Karpas-422 (cell line): ENCODE data around the gene LIPC. TPM values are rescaled to one million over a fixed set of nuclear protein-coding genes. Genes with fewer than 3 reads are reported as not detected.

ENCODE experiments used
- DNase-seq: peaks from one replicate; pipeline ENCODE4 v3.0.0-alpha.2; 2015
- H2AFZ ChIP-seq: fragments of 200-600 bp; sonication (generic); 2 replicates; pipeline ENCODE4 v1.6.1; 2014; ENCODE audit warnings: antibody characterized with exemption, low read length, mixed read lengths
- H3K27ac ChIP-seq: fragments of 200-600 bp; sonication (generic); 2 replicates; pipeline ENCODE4 v1.5.1; 2014; ENCODE audit warnings: mild to moderate bottlenecking, low read length, moderate library complexity
- H3K27me3 ChIP-seq: fragments of 200-600 bp; sonication (generic); 2 replicates; pipeline ENCODE4 v1.6.1; 2014; ENCODE audit warnings: low read length, mixed read lengths
- H3K36me3 ChIP-seq: fragments of 200-600 bp; sonication (generic); 2 replicates; pipeline ENCODE4 v1.6.1; 2014; ENCODE audit warnings: low read length, mixed read lengths; ENCODE audit not compliant: insufficient read depth
- H3K4me1 ChIP-seq: fragments of 200-600 bp; sonication (generic); 2 replicates; pipeline ENCODE4 v1.6.1; 2014; ENCODE audit warnings: mild to moderate bottlenecking, low read length, mixed read lengths
- H3K4me2 ChIP-seq: fragments of 200-600 bp; sonication (generic); 2 replicates; pipeline ENCODE4 v1.6.1; 2014; ENCODE audit warnings: low read length, low read depth, mild to moderate bottlenecking; ENCODE audit not compliant: poor library complexity, severe bottlenecking
- H3K4me3 ChIP-seq: fragments of 200-600 bp; sonication (generic); 2 replicates; pipeline ENCODE4 v1.5.1; 2014; ENCODE audit warnings: mild to moderate bottlenecking, antibody characterized with exemption, low read length, mixed read lengths
- H3K79me2 ChIP-seq: fragments of 200-600 bp; sonication (generic); 2 replicates; pipeline ENCODE4 v1.6.1; 2014; ENCODE audit warnings: mild to moderate bottlenecking, low read length, mixed read lengths
- H3K9ac ChIP-seq: fragments of 200-600 bp; sonication (generic); 2 replicates; pipeline ENCODE4 v1.6.0; 2014; ENCODE audit warnings: low read length
- H3K9me2 ChIP-seq: fragments of 200-600 bp; sonication (generic), shearing (Covaris generic); replicated peaks from 2 replicates; pipeline ENCODE4 v1.6.0; 2014; ENCODE audit warnings: mild to moderate bottlenecking, low read length, moderate library complexity; ENCODE audit not compliant: insufficient read depth
- H3K9me3 ChIP-seq: fragments of 300-700, 200-600 bp; sonication (generic); 2 replicates; pipeline ENCODE4 v1.6.1; 2014; ENCODE audit warnings: low read length, mixed read lengths
- H4K20me1 ChIP-seq: fragments of 200-600 bp; sonication (generic); 2 replicates; pipeline ENCODE4 v1.6.1; 2014; ENCODE audit warnings: mild to moderate bottlenecking, antibody characterized with exemption, low read length, low read depth; ENCODE audit not compliant: insufficient read depth
- total RNA-seq: library from RNA; depleted of rRNA; stranded (reverse); fragments of >200 nt; shearing (Covaris generic); gene quantifications from 2 replicates; pipeline ENCODE4 v1.2.3, GENCODE V29; 2014; ENCODE audit warnings: low replicate concordance

Gene LIPC
- total RNA-seq, 1 experiment from 2014 or later = not detected

DNA sequence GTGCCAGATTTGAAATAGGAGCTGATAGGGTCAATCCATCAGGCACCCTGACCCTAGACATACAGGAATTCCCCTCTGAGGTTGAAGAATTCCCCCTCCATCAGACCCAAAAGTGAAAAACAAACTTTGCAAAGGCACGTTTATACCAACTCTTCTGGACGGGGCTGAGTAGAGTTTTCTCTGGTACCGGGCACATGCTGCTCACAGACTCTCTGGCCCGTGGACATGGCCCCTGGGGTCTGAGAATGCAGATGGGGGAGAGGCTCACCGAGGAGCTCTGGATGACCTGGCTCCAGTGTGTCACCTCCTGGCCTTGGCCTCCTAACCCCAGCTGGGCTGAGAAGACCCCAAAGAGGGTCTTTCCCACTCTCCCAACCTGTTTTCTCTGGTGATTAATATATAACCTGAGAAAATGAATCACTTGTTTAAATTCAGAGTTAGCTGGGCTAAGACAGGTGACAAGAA is 11.2 kb upstream of the LIPC start:
- H4K20me1 ChIP-seq = no peaks in the 10 kb centered on the region
- no peak overlapping the region for H2AFZ ChIP-seq
- no peaks in the 10 kb centered on the region for H3K9me2 ChIP-seq
- no peaks in the 10 kb centered on the region for H3K79me2 ChIP-seq
- no peak overlapping the region for H3K27ac ChIP-seq
- H3K9ac ChIP-seq = no peak overlapping the region
- H3K4me1 ChIP-seq = no peaks in the 10 kb centered on the region
- H3K4me3 ChIP-seq = no peak overlapping the region
- no peaks in the 10 kb centered on the region for H3K36me3 ChIP-seq
- no peak for DNase-seq
- no peaks in the 10 kb centered on the region for H3K9me3 ChIP-seq
- no peaks in the 10 kb centered on the region for H3K27me3 ChIP-seq
- no peak overlapping the region for H3K4me2 ChIP-seq

DNA sequence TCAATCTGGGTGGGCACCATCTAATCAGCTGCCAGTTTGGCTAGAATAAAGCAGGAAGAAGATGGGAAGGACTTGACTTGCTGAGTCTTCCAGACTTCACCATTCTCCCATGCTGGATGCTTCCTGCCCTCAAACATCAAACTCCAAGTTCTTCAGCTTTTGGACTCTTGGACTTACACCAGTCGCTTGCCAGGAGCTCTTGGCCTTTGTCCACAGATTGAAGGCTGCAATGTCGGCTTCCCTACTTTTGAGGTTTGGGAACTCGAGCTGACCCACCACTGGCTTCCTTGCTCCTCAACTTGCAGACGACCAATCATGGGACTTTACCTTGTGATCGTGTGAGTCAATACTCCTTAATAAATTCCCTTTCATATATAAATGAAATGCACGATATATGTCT is 8.6 kb upstream of the LIPC start:
- H3K36me3 ChIP-seq = no peaks in the 10 kb centered on the region
- H3K9me2 ChIP-seq = no peaks in the 10 kb centered on the region
- H3K4me1 ChIP-seq = no peaks in the 10 kb centered on the region
- no peaks in the 10 kb centered on the region for H3K9me3 ChIP-seq
- no peak overlapping the region for H3K4me2 ChIP-seq
- no peaks in the 10 kb centered on the region for H4K20me1 ChIP-seq
- H3K4me3 ChIP-seq = no peak overlapping the region
- no peaks in the 10 kb centered on the region for H3K79me2 ChIP-seq
- no peak for DNase-seq
- no peak overlapping the region for H3K9ac ChIP-seq
- H3K27me3 ChIP-seq = no peaks in the 10 kb centered on the region
- no peak overlapping the region for H3K27ac ChIP-seq
- no peak overlapping the region for H2AFZ ChIP-seq

DNA sequence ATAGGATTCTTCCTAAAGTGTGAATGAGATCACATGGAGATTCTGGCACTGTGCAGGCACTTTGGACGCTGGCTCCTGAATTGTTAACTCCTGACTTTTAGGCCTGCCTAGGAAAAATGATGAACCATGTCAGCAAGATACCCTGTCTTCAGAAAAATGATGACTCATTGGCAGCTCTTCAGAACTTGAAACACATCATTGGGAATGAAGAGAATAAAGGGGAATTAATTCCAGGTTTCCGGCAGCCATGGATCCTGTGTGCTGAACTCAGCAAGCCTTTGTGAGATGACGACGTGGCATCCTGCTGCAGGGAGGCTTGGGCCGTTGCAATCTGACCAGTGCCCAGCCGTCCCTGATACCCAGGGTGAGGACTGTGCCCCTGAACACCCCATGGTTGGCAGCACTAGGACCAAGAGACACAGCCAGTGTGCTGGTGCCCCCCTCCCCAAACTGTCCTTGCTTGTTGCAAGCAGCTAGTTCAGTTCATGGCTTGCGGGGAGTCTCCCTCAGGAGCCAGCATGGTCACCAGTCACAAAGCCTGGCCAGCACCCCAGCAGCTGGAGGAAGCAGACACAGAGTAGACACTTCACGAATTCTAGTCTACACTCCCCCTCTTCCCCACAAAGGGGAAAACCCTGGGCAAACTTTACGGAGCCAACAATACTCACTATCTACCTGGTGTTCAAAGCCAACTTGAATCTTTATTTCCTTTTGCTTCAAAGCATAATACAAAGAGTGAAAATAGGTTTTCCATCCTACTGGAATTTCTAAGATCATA is 7.8 kb upstream of the LIPC start:
- Histone ChIP-seq H3K27me3 (no peaks in the 10 kb centered on the region), H3K79me2 (no peaks in the 10 kb centered on the region), H3K9ac (no peak overlapping the region), H3K36me3 (no peaks in the 10 kb centered on the region), H3K4me2 (no peak overlapping the region), H3K9me2 (no peaks in the 10 kb centered on the region), H3K4me1 (no peaks in the 10 kb centered on the region), H3K4me3 (no peak overlapping the region), H3K9me3 (no peaks in the 10 kb centered on the region), H2AFZ (no peak overlapping the region), H4K20me1 (no peaks in the 10 kb centered on the region), H3K27ac (no peak overlapping the region)
- DNase-seq = no peak

DNA sequence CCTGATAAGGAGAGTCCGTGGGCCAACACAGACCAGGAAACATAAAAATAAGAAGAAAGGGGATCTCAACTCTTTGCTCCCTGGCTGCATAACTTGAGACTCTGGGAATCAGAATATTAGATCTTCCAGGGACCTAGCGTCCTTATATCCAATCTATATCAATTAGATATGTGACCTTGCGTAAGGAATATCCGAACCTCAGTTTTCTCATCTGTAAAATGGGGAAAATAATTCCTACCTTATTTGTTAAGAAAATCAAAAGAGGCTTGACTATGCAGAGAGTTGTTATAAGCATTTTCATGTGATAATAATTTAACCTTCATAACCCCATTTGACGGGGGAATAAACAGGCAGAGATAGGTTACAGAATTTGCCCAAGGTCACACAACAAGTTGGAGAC is 7.1 kb upstream of the LIPC start:
- Histone ChIP-seq H4K20me1 (no peaks in the 10 kb centered on the region), H3K36me3 (no peaks in the 10 kb centered on the region), H3K9me3 (no peaks in the 10 kb centered on the region), H2AFZ (no peak overlapping the region), H3K9ac (no peak overlapping the region), H3K4me2 (no peak overlapping the region), H3K4me3 (no peak overlapping the region), H3K4me1 (no peaks in the 10 kb centered on the region), H3K27ac (no peak overlapping the region), H3K27me3 (no peaks in the 10 kb centered on the region), H3K9me2 (no peaks in the 10 kb centered on the region), H3K79me2 (no peaks in the 10 kb centered on the region)
- DNase-seq = no peak

DNA sequence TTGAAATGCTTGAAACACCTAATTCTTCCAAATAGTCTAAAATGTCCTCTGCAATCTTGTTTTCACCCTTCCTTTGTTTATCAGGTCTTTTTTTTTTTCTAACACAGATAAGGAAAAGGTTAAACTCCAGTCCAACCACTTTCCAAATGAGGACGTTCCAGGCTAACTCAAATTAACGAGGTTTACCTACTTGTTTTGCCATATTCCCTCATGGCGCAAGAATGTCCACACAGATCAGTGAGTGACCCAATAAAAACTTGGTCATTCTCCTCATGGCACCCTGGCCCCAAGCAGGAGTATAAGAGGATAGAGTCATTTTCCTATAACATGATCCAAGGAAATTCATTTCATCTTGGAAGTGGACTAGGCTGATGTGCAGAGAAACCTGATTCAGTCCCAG is 6.6 kb upstream of the LIPC start:
- H3K4me1 ChIP-seq = no peaks in the 10 kb centered on the region
- no peaks in the 10 kb centered on the region for H3K36me3 ChIP-seq
- H3K27ac ChIP-seq = no peak overlapping the region
- no peak overlapping the region for H3K4me2 ChIP-seq
- H2AFZ ChIP-seq = no peak overlapping the region
- H3K79me2 ChIP-seq = no peaks in the 10 kb centered on the region
- H3K27me3 ChIP-seq = no peaks in the 10 kb centered on the region
- no peak overlapping the region for H3K9ac ChIP-seq
- no peaks in the 10 kb centered on the region for H3K9me3 ChIP-seq
- H3K4me3 ChIP-seq = no peak overlapping the region
- no peak for DNase-seq
- H3K9me2 ChIP-seq = no peaks in the 10 kb centered on the region
- no peaks in the 10 kb centered on the region for H4K20me1 ChIP-seq

DNA sequence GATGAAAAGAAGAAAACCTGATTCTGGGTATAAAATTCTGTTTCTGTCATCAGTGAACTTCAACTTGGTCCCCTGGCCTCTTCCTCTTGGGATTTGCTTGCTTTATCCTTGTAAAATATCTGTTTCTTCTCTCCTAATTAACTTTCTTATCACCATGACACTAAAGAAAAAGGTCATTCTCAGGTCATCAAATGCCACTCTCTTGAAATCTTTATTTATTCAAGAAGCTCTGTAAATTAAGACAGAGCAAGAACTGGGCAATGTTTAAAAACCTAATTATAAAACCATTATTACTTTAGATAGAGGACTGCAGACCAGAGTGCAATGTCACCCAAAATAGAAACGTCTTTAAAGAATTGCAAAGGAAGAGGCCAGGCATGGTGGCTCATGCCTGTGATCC is 6.0 kb upstream of the LIPC start:
- H3K27ac ChIP-seq = no peak overlapping the region
- no peaks in the 10 kb centered on the region for H3K79me2 ChIP-seq
- H4K20me1 ChIP-seq = no peaks in the 10 kb centered on the region
- H3K4me1 ChIP-seq = no peaks in the 10 kb centered on the region
- no peaks in the 10 kb centered on the region for H3K9me3 ChIP-seq
- no peak for DNase-seq
- H2AFZ ChIP-seq = no peak overlapping the region
- H3K9me2 ChIP-seq = no peaks in the 10 kb centered on the region
- no peaks in the 10 kb centered on the region for H3K27me3 ChIP-seq
- no peak overlapping the region for H3K9ac ChIP-seq
- no peak overlapping the region for H3K4me3 ChIP-seq
- no peaks in the 10 kb centered on the region for H3K36me3 ChIP-seq
- H3K4me2 ChIP-seq = no peak overlapping the region

DNA sequence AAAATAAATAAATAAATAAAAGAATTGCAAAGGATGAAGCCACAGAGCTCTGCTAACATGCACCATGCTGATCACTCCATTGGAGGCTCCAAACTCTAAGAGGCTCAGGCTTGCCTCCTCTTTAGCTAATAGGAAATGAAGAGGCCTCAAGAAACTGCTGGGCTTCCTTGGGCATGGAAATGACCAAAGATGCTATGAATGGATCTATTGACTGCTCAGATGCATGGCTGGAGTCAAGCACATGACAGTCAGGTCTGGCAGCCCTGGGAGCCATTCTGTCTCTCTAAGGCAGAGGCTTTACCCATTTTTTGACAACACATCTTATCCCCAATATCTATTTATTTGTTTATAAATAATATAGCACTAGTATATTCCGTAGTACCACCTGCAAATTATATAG is 5.3 kb upstream of the LIPC start:
- Histone ChIP-seq H3K4me2 (no peak overlapping the region), H3K36me3 (no peaks in the 10 kb centered on the region), H3K4me1 (no peaks in the 10 kb centered on the region), H3K9ac (no peak overlapping the region), H3K27ac (no peak overlapping the region), H3K4me3 (no peak overlapping the region), H3K27me3 (no peaks in the 10 kb centered on the region), H4K20me1 (no peaks in the 10 kb centered on the region), H3K9me3 (no peaks in the 10 kb centered on the region), H3K79me2 (no peaks in the 10 kb centered on the region), H3K9me2 (no peaks in the 10 kb centered on the region), H2AFZ (no peak overlapping the region)
- DNase-seq = no peak

DNA sequence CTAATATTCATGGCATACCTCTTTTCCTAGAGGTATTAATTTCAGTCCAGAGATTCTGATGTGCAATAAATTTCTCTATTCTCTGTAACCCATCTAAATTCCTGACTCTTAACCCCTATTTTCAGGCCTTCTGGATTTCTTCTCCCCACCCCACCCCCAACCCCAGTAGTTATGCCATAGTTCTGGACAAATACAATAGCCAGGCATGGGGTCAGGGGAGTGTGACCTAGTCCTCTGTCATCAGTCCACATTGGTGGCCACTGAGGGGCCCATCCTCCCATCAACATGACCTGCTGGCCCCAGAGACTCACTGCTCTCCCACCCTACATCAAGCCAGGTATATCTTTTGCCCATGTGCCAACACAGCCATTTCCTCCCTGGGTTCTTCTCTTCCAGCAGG is 3.8 kb upstream of the LIPC start:
- Histone ChIP-seq H4K20me1 (no peaks in the 10 kb centered on the region), H3K9me3 (no peaks in the 10 kb centered on the region), H3K79me2 (no peaks in the 10 kb centered on the region), H2AFZ (no peak overlapping the region), H3K27me3 (no peaks in the 10 kb centered on the region), H3K4me1 (no peaks in the 10 kb centered on the region), H3K4me3 (no peak overlapping the region), H3K9me2 (no peaks in the 10 kb centered on the region), H3K4me2 (no peak overlapping the region), H3K36me3 (no peaks in the 10 kb centered on the region), H3K27ac (no peak overlapping the region), H3K9ac (no peak overlapping the region)
- no peak for DNase-seq
